KOPT-K1 (cell line): Measurements from ENCODE around the gene SGTA.

Experiments used
- H3K27ac ChIP-seq: fragments of 200-600 bp; sonication (generic); 2 replicates; pipeline ENCODE4 v1.5.1; 2016; ENCODE audit warnings: antibody characterized with exemption, mild to moderate bottlenecking, low read depth, low read length; ENCODE audit not compliant: poor library complexity, severe bottlenecking
- H3K36me3 ChIP-seq: fragments of 200-600 bp; sonication (generic); 2 replicates; pipeline ENCODE4 v1.5.1; 2017; ENCODE audit warnings: antibody characterized with exemption, mild to moderate bottlenecking, low read length, moderate library complexity; ENCODE audit not compliant: insufficient read depth
- H3K9me3 ChIP-seq: fragments of 200-600 bp; sonication (generic); 2 replicates; pipeline ENCODE4 v1.5.1; 2017; ENCODE audit warnings: antibody characterized with exemption, low read length, mild to moderate bottlenecking; ENCODE audit not compliant: insufficient read depth, poor library complexity, severe bottlenecking

SGTA gene

GRCh38 chr19:2759362-2759761 is 23.7 kb downstream of the SGTA start:
- no peaks in the 10 kb centered on the region for H3K9me3 ChIP-seq
- H3K27ac ChIP-seq: no peak overlapping the region
- peaks cover 95% of the 10 kb centered on the region for H3K36me3 ChIP-seq

GRCh38 chr19:2758601-2759313 is 24.3 kb downstream of the SGTA start:
- Histone ChIP-seq H3K9me3 (no peaks in the 10 kb centered on the region), H3K27ac (no peak overlapping the region), H3K36me3 (peaks cover 95% of the 10 kb centered on the region)

- no peak overlapping the region for H3K27ac ChIP-seq
- H3K9me3 ChIP-seq: no peaks in the 10 kb centered on the region
- peaks cover 92% of the 10 kb centered on the region for H3K36me3 ChIP-seq
Observed at GRCh38 chr19:2756921-2757881, 25.9 kb downstream of the SGTA start.

- Histone ChIP-seq H3K9me3 (no peaks in the 10 kb centered on the region), H3K27ac (no peak overlapping the region), H3K36me3 (peaks cover 87% of the 10 kb centered on the region)
Observed at GRCh38 chr19:2756477-2756876, 26.6 kb downstream of the SGTA start.

GRCh38 chr19:2755811-2756210 is 27.3 kb downstream of the SGTA start:
- Histone ChIP-seq H3K36me3 (peaks cover 80% of the 10 kb centered on the region), H3K9me3 (no peaks in the 10 kb centered on the region), H3K27ac (no peak overlapping the region)

- H3K27ac ChIP-seq: no peak overlapping the region
Observed at GRCh38 chr19:2755448-2755705, 27.7 kb downstream of the SGTA start.

GRCh38 chr19:2754659-2755447 is 28.2 kb downstream of the SGTA start:
- no peaks in the 10 kb centered on the region for H3K9me3 ChIP-seq
- H3K27ac ChIP-seq: no peak overlapping the region
- peaks cover 71% of the 10 kb centered on the region for H3K36me3 ChIP-seq

More at GRCh38 chr19:2755448-2755705, 27.7 kb downstream of the SGTA start:
- Histone ChIP-seq H3K36me3 (peaks cover 76% of the 10 kb centered on the region), H3K9me3 (no peaks in the 10 kb centered on the region)

GRCh38 chr19:2751438-2751830 is 31.6 kb downstream of the SGTA start:
- peaks cover 38% of the 10 kb centered on the region for H3K36me3 ChIP-seq
- H3K27ac ChIP-seq: no peak overlapping the region
- no peaks in the 10 kb centered on the region for H3K9me3 ChIP-seq

GRCh38 chr19:2750808-2751437 is 32.1 kb downstream of the SGTA start:
- peaks cover 34% of the 10 kb centered on the region for H3K36me3 ChIP-seq
- no peaks in the 10 kb centered on the region for H3K9me3 ChIP-seq
- H3K27ac ChIP-seq: no peak overlapping the region

- H3K9me3 ChIP-seq: no peaks in the 10 kb centered on the region
- H3K36me3 ChIP-seq: no peaks in the 10 kb centered on the region
Observed at GRCh38 chr19:2747349-2747748, 35.7 kb downstream of the SGTA start.

GRCh38 chr19:2744113-2744512 is 39.0 kb downstream of the SGTA start:
- Histone ChIP-seq H3K36me3 (no peaks in the 10 kb centered on the region), H3K9me3 (no peaks in the 10 kb centered on the region), H3K27ac (no peak overlapping the region)

More at GRCh38 chr19:2747349-2747748, 35.7 kb downstream of the SGTA start:
- H3K27ac ChIP-seq: no peak overlapping the region

- Histone ChIP-seq H3K27ac (no peak overlapping the region), H3K36me3 (no peaks in the 10 kb centered on the region), H3K9me3 (no peaks in the 10 kb centered on the region)
Observed at GRCh38 chr19:2743099-2743498, 40.0 kb downstream of the SGTA start.

GRCh38 chr19:2740314-2740656 is 42.8 kb downstream of the SGTA start:
- Histone ChIP-seq H3K27ac (no peak overlapping the region), H3K9me3 (no peaks in the 10 kb centered on the region), H3K36me3 (peaks cover 21% of the 10 kb centered on the region)

- Histone ChIP-seq H3K9me3 (no peaks in the 10 kb centered on the region), H3K36me3 (peaks cover 27% of the 10 kb centered on the region), H3K27ac (peak within 1 kb of the TSS; percentile 64)
Observed at GRCh38 chr19:2739602-2740313, 43.3 kb downstream of the SGTA start, which contains the start of gene SLC39A3. Gene SLC39A3 (minus strand): TSS chr19:2740017. CDS start chr19:2737257, 2,760 bp downstream.
